Activated gamma-delta T cell (primary cell): ENCODE measurements around the gene VEGFA.
"Not testable (repeated sequence)": the region's sequence is repeated elsewhere in the genome, so short reads cannot be mapped to it uniquely, and the experiment has no call there.

ENCODE experiments used
- DNase-seq: peaks from one replicate; lab custom pipeline; 2025; lab: John Stamatoyannopoulos, UW

VEGFA gene

DNA sequence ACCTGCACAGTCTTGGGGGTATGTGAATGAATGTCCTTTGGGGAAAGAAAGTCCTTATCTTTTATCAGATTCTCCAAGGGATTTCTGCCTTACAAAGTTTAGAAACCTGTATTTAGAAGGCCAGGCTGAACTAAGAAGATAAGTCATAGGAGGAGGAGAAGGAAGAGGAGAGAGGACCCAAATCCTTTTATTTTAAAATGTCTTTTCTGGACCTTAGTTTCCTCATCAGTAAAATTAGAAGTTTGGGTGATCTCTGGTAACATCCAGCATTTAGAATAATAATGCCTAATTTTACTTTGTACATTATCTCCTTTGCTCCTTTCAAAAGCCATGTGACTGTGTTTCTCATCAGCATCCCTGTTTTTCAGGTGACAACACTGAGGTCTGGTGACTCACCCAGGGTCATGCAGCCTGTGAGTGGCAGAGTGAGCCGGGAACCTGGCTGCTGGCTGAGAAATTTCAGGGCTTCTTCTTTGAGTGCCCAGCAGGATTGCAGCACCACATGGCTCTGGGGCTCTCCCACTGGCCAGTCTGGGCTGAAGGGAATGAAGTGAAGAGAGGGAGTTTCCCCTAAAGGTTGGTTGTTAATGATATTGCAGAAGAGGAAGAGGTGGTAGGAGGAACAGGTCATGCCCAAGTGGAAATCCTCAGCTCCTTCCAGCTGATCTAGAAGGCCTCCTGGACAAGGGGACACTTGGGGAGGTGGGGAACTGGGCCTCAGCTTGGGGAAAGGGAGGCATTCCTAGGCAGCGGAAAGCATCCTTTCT lies 34.0 kb downstream of the VEGFA start:
- DNase-seq = no peak

DNA sequence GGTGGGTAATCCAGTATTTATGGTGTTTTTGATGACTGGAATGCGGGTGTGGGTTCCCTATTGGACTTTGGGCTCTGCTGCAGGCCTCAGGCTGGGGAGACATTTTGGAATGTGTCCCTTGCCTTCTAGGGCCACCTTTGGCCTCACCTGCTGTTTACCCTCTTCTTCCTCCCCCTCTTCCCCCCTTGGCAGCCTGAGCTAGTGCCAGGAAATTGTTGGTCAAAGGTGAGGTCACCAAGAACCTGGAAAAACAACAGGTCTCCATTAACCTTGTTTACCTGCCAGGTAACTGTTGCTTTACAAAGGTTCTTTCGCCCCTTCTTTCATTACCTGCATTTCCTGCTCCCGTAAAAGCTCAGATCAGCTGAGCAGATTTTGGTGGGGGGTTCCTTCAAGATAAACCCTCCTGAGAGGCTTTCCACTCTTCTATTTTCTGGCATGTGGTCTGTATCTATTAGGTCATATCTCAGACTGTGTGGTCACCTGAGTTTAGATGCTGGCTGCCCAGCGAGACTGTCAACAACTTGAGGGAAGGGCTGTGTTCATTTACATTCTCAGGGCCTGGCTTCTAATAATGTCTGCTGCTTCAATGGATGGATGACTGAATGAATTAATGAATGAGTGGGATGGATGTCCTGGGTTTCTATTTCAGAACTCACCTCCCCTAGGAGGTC lies 34.7 kb downstream of the VEGFA start:
- DNase-seq = no peak

DNA sequence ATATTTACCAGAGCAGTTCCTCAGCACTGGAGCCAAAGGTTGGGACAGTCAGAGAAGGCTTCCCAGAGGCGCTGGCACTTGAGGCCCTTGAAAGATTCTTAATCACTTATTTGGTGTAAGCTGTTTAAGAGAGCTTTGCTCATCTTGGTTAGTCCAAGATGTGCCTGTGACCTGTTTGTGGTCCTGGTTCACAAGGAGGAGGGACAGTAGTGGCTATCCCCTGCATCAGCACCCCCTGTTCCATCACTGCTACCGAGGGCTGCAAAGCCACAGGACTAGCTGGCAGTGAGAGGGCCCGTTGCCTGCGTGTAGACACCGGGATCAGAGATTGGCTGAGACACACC lies 35.7 kb downstream of the VEGFA start:
- DNase-seq = no peak

DNA sequence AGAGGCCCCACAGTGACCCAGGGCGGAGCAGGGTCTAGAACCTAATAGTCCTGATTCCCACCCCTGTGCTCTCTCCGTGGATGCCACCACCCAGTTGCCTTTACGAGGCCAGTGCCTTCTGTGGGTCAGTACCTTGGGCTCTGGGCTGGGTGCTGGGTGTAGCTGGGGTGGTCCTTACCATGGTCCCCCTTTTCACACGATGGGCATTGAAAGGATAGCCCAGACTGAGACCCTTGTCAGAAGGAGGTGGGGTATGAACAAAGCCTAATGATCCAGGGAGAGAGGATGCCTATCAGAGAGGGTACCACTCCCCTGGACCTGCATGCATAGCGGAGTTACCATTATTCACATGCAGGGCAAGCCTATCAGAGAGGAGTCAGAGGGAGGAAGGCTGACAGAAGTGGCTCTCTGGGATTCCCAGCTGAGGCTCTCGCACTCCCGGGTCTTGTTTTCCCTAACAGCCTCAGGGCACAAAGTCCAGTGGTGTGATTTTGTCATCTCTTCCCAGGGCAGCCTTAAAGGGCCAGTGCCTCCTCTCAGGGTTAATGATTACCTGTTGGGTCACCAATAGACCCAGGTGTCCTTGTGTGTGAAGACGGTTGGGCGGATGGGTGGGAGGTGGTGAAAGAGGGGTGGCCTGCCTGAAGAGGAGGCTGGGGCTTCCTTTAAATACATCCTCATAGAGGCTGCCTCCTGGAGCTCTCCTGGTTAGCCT lies 36.2 kb downstream of the VEGFA start:
- no peak for DNase-seq

DNA sequence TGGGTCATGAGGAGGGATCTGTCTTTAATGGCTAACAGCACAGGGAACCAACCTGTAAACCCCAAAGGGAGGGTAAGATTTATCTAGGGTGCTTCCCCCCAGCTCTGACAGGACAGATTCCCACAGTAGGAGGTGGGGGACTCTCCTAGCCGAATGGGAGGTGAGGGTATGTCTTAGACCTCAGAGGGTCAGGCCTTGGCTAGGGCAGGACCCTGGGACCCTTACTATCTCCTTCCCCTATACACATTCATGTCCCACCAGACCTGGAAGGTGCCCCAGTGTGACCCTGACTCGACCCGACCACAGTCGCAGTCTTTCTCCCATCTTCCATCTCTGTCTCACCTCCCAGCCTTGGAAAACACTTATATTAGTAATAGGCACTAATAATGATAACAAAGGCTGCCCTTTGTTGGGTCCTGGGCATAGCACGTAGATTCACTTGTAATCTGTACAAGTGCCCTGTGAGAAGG lies 36.8 kb downstream of the VEGFA start:
- no peak for DNase-seq

DNA sequence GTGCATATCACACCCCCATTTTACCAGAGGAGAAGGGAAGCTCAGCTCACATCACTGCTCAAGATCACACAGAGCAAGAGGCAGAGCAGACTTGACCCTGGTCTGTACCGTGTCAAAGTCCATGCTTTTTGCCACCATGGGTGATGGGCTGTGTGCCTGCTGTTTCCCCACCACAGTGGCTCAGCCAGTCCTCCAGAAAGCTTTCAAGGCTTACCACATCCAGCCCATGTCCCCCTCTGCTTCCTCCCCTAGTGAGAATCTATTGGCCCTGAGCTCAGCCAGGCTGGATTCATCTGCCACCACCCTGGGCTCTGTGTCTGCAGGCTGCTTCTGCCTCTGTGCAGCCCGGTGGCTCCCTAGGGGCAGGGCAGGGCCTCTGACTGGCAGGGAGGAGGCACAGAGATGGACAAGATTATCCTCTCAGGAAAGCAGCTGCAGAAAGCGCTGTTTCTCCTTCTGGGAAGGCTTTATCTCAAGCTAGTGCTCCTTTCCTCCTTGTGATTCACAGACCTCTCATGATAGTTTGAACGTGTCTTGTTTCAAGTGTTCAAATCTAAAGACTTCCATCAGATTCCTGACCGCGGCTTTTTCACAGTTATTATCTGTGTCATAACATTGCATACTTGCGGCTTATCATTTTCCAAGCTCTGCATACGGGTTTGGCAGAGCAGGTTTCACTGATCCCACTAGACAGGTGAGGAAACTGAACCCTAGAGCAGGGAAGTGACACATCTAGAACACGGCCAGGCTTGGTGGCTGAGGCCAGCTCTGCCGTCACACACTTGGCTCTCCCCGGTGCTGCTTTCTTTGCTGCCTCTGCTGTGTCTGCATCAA lies 37.4 kb downstream of the VEGFA start:
- no peak for DNase-seq

DNA sequence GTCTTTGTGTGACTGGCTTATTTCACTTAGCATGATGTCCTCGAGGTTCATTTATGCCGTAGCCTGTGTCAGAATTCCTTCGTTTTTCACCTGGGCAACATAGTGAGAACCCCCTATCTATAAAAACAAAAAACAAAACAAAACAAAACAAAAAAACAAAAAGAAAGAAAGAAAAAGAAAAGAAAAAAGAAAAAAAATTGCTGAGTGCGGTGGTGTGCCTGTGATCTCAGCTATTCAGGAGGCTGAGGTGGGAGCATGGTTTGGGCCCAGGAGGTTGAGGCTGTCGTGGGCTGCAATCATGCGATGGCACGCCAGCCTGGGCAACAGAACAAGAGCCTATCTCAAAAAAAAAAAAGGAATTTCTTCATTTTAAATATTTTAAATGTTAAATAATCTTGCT lies 38.4 kb downstream of the VEGFA start:
- DNase-seq = no peak

DNA sequence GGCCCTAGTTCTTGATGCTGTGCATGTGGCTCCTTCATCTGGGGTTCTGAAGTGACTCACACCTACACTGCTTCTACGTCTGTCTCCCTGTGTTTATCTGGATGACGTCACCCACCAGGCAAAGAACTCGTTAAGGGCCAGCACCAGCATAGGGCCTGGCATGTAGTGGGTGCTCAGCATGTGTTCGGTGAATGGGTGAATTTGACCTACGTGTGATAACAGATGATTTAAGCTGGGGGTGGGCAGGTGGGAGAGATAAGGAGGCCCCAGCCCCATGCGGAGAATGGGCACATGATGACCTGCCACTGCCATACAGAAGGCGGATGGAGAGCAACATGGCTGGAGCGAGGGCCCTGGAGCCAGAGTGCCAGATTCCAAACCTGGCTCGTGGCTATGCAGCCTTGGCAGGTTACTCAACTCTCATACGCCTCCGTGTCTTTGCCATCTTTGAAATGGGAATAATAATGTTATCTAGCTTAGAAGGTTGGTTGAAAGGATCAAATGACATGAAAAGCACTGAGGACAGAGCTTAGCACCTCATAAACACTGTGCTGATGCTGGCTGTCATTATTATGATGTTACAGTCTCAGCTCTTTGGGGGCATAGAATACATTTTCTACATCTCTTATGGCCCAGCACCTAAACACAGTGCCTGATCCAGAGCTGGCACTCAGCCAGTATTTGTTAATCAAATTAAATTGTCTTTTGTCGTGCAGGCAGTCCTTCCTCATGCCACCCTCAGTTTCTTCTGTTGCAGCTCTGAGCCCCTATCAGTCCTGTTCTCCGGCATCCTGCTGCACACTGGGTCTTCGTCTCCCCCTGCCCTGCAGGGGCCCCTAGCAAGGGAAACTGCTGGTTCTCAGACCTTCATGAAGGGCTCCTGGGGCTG lies 39.6 kb downstream of the VEGFA start:
- DNase-seq = no peak

DNA sequence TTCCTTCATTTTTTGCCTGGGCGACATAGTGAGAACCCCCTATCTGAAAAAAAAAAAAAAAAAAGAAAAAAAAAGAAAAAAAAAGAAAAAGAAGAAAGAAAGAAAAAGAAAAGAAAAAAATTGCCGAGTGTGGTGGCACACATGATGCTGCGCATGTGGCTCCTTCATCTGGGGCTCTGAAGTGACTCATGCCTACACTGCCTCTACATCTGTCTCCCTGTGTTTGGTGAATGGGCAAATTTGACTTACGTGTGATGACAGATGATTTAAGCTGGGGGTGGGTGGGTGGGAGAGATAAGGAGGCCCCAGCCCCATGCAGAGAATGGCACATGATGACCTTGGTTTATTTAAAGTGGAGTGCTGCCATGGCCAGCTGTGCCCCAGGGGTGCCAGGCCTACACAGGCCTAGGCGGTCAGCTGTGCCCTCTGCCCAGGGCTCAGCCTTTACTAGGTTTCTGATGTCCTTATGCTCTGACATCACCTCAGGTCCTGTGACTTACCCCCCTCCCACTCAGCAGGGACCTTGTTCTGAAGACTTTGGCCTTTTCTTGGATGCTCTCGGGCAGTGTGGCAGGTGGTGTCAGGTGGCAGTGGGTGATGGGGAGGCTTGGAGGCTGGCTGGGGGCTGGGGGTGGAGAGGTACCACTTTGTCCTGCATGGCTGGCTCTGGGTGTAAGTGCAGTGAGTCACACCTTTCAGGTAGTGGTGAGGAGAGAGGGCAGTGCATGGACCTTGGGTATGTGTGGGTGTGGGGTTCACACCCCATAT lies 41.1 kb downstream of the VEGFA start:
- no peak for DNase-seq

DNA sequence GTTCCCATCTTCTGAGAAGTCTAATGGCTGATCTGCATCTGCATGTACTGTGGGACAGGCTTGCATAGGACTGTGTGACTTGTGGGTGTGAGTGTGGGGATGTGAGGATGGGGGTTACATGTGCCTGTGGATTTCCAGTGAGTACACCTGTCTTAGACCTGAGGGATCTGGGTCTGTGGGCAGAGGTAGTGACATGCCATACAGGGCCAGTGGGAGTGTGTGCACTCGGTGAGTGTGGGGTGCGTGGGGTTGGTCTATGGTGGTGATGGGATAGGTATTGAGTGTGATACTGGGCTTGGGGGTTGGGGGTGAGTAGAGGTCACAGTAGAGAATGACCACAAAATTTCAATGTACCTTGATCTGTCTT lies 41.7 kb downstream of the VEGFA start:
- no peak for DNase-seq

DNA sequence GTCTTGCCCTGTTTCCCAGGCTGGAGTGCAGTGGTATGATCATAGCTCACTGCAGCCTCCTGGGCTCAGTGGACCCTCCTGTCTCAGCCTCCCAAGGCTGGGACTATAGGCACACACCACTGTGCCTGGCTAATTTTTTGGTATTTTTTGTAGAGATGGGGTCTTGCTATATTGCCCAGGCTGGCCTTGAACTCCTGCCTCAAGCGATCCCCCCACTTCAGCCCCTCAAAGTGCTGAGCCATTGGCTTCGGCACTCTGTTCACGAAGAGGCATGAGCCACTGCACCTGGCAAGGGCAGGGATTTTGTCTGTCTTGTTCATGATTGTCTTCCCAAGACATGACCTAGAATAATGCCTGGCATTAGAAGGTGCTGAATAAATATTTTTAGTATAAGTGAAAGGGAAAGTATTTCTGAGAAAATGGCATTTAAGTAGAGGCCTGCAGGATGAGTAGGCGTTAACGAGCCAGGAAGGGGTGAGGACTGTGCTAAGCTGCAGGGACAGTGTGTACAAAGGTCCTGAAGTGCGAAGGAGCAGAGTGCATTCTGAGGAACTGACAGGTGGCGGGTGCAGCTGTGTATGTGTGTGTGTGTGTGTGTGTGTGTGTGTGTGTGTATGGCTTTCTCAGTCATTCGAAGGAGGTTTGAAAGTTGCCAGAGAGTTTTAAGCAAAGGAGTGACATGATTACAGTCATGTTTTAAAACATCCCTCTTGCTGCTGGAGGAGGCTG lies 43.0 kb downstream of the VEGFA start:
- DNase-seq = no peak

DNA sequence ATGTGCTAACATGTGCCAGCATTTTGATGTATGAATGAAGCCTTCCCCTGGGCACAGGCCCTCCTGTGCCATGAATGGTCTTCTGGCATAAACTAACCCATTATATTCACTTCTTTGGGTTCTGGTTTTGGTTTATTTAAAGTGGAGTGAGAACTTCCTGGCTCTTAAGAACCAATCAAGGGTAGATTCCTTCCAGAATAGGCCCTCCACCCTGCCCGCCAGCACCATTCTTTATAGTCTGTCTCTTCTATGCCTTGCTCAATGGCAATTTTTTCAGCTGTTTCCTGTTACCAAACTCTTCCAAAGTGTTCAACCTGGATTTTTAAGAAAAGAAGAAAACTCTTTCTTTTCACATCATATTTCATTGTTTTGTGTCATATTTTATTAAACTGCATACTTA lies 44.1 kb downstream of the VEGFA start:
- DNase-seq = no peak

DNA sequence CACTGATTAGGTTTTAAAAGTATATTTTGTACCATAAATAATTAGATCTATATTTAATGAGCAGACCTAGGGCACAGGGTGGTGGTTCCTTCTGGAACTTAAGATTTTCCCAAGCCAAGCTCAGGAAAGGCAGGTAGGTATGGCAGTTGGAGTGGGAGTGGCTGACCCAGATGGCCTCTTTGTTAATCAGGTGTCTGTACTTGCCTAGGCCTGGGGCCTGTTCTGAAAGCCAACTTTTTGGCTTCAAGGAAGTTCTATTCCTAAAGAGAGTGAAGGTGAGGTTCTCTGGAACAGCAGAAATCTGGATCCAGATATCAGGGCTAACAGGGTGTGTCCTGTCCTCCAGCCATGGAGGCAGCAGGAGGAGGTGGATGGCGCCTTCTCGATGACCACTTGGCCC lies 44.9 kb downstream of the VEGFA start:
- DNase-seq = no peak

DNA sequence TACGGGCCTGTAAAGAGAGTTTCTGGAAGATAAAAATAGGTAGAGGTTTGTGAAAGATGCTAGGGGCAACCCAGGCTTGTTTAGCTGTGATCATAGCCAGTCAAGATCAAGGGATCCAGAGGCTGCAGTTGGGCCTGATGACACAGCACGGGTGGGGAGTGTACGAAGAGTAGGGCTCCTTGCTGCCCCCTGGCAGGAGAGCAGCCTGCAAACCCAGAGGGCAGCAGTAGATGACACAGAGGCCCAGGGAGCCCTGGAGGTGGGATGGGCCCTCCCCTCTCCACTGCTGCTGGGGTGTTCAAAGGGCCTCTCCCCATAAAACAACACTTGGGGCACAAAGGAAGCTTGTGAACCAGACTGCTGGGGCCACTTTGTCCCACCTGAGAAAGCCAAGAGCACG lies 47.2 kb downstream of the VEGFA start:
- no peak for DNase-seq

DNA sequence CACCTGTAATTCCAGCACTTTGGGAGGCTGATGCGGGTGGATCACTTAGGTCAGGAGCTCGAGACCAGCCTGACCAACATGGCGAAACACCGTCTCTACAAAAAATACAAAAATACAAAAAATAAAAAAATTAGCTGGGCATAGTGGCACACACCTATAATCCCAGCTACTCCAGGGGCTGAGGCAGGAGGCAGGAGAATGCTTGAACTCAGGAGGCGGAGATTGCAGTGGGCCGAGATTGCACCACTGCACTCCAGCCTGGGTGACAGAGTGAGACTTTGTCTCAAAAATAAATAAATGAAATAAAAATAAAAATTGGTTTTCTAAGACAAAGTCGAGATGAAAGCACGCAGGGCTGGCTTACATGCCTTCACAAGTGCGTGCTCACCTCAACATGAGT lies 49.0 kb downstream of the VEGFA start:
- not testable (repeated sequence) for DNase-seq

DNA sequence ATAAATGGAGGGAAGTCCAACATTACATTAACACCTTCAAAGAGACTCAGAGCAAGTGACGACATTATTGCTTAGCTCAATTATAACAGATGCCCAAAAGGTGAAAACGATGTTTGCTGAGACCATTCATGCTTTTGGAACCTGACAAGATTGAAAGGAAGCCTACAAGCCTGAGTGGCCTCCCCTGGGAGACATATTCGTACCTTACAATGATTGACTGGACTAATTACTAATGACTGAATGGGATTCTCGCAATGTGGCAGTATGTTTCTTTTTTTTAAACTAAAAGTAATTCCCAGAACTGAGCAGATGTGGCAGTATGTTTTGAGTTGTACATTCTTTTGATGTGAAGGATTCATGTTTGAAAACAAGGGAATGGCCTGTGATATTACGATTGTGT lies 49.9 kb downstream of the VEGFA start:
- DNase-seq = no peak

DNA sequence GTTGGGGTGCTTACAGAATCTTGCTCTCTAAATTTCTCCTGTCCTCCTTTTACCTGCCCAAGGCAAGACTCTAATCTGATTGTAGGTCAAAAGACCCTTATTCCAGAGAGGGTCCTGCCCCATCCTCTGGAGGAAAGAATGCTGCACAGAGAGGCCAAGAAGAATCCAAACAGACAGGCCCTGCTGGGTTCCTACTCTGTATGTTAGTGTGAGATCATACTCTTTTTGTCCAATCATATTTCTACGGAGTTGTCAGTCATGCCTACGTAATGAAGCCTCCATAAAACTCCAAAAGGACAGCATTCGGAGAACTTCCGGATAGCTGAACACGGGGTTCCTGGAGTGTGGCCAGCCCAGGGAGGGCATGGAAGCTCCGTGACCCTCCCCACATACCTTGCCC lies 50.5 kb downstream of the VEGFA start:
- no peak for DNase-seq

DNA sequence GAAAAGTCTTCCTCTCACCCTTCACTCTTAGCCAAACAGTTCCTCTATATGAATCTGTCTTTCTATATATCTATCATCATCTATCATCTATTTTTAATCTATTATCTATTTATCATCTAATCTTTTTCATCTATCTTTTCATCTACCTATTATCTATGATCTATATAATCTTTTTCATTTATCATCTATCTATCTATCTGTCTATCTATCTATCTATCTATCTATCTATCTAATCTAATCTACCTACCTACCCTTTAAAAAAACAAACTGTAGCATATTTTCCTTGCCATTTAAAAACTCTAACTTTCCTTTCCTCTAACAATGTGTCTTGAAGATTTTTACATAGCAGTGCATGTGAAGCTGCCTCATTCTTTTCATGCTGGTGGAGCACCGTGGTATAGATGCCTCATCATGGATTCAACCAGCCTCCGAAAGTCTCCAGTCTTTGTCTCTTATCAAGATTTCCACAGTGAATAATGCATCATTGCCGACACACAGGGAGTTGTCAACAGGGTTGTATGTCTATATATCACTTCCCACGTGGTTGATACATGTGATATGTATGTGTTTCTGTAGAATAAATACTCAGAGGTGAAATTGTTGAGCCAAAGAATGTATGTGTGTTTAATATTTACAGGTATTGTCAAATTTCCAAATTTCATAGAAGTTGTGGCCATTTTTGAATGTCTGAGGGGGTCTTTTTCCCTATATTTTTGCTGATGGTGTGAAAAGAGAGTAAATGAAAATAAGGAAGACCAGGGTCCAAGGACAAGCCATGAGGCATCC lies 51.3 kb downstream of the VEGFA start:
- DNase-seq = no peak

DNA sequence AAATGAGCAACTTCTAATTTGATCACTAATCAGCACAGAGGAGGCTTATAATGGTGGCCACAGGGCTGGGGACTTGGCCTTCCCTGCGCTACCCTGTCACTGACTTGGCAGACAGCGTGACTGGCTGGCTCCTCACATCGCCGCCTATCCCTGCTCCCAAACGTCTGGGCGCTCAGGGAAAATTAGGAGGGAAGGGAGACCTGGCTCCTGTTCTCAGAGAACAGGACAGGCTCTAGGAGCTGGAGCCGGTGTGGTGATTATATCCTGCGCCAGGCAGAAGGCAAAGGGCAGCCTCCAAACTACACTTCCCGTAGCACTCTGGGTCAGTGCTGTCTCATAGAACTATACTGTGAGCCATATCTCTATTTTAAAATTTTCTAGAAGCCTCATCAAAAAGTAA lies 53.4 kb downstream of the VEGFA start:
- no peak for DNase-seq
